Astrocyte (in vitro differentiated cells and primary cell): ENCODE results near the gene POLR1G.

Experiments used
- CTCF ChIP-seq: IDR thresholded peaks from 2 replicates; pipeline ENCODE4 v1.5.1; 2011; ENCODE audit warnings: low read depth, mild to moderate bottlenecking, inconsistent platforms, low read length, moderate library complexity; ENCODE audit not compliant: insufficient read depth
- EZH2 ChIP-seq: IDR thresholded peaks from 2 replicates; pipeline ENCODE4 v1.6.1; 2012; ENCODE audit warnings: mild to moderate bottlenecking, low read length, inconsistent platforms; ENCODE audit not compliant: insufficient read depth

GRCh38 chr19:45395821-45396617, 10.4 kb upstream of the POLR1G start:
- TF ChIP-seq CTCF (no peak), EZH2 (no peak)
